Cardiac fibroblast (primary cell): ENCODE results near the gene CACNA1D.

Source experiments
- DNase-seq, 2 donors: peaks; one replicate each; pipeline versions ENCODE4 v3.0.0 to v3.0.0-alpha.2; 2010; ENCODE audit warnings: low read depth in 2 of 2
- H3K4me3 ChIP-seq, 2 donors: replicated peaks in 1 of 2; 1 replicate in 1 of 2; 2 replicates in 1 of 2; pipeline ENCODE4 v1.5.1; 2011; ENCODE audit warnings: low read depth in 2 of 2, low read length in 2 of 2, mild to moderate bottlenecking in 2 of 2, moderate library complexity in 1 of 2
- TF ChIP-seq, protein P1 (sequence below): IDR thresholded peaks from one replicate; pipeline ENCODE4 v1.5.1; 2011; ENCODE audit warnings: low read depth, mild to moderate bottlenecking, low read length, inconsistent platforms

Gene CACNA1D

DNA sequence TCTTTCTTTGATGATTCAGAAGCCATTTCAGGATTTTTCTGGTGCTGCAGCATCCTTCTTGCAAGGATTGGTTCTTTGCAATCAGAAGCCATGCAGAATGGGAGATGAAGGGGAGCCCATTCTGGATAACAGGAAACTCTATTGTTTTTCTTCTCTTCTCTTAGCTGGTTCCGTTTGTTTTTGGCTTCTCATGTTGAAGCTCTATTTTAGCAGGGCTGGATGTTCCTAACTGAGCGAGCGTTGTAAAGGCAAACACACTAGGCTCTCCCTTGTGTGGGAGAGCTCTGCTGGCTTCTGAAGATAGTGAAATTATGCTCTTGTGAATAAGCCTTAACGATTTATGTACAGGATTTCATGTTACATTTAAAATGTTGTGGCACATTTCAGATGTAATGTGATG lies 8.3 kb downstream of the CACNA1D start:
- DNase-seq = no peak
- TF ChIP-seq, protein P1, sequence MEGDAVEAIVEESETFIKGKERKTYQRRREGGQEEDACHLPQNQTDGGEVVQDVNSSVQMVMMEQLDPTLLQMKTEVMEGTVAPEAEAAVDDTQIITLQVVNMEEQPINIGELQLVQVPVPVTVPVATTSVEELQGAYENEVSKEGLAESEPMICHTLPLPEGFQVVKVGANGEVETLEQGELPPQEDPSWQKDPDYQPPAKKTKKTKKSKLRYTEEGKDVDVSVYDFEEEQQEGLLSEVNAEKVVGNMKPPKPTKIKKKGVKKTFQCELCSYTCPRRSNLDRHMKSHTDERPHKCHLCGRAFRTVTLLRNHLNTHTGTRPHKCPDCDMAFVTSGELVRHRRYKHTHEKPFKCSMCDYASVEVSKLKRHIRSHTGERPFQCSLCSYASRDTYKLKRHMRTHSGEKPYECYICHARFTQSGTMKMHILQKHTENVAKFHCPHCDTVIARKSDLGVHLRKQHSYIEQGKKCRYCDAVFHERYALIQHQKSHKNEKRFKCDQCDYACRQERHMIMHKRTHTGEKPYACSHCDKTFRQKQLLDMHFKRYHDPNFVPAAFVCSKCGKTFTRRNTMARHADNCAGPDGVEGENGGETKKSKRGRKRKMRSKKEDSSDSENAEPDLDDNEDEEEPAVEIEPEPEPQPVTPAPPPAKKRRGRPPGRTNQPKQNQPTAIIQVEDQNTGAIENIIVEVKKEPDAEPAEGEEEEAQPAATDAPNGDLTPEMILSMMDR = no peak
- no peak overlapping the region for H3K4me3 ChIP-seq

DNA sequence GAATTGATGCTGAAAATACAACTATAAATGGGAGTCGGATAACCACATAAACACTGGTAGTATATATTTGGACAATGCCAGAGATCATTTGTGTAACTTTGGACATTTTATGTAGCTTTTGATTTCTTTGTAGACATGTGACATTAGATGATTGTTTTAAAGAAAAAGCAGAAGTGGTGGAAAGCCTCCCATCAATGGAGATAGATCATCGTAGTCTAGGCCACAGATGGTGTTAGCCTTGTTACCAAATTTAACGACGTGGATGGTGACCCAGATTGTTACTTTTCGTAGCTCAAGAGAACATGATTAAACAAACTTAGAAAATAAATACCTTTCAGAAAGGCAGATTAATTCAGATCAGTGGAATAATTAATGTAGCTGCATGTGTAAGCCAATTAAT lies 8.8 kb downstream of the CACNA1D start:
- no peak for DNase-seq
- TF ChIP-seq, protein P1 = no peak
- H3K4me3 ChIP-seq = no peak overlapping the region

DNA sequence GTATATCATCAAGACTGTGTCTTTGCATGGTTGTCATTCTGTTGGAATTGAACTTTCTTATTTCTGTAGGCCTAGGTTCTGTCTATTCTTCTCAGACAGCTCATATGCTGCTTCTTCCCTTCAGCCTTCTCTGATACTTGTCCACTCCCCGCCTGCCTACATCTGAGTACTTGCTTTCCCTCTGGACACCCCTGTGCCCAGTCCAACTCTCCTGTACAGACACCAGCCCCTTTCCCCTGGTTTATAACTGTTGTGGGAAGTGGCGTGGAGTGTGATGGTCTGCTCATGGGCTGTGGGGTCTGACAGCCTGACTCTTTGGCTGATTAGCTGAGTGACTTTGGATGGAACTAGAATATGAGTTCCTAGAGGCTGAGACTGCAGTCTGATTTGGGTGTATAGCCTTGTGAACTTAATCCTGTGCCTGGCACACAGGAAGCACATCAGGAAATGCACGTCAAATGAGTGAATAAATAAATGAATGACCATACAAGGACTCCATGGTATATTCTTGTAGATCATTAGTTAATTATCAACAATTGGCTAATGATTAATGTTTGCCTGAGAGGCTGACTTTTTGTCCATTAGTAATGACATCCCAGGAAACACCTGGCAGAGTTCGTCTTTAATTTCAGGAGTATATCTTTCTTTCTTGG lies 11.8 kb downstream of the CACNA1D start:
- H3K4me3 ChIP-seq = no peak overlapping the region
- DNase-seq = no peak
- TF ChIP-seq, protein P1 = no peak

DNA sequence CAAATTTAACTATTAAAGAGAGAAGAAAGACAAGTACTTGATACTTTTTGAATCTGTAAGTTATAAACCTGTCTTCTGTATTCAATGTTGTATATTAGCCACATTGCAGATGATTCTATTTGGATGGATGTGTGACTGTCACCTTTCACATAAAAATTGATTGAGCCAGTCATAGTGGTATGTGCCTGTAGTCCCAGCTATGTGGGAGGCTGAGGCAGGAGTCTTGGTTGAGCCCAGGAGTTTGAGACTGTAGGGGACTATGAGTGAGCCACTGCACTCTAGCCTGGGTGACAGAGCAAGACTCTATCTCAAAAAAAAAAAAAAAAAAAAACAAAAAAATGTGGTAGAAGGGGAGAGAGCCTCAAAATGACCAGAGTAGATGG lies 12.3 kb downstream of the CACNA1D start:
- H3K4me3 ChIP-seq = no peak overlapping the region
- no peak for DNase-seq
- TF ChIP-seq, protein P1 = no peak

DNA sequence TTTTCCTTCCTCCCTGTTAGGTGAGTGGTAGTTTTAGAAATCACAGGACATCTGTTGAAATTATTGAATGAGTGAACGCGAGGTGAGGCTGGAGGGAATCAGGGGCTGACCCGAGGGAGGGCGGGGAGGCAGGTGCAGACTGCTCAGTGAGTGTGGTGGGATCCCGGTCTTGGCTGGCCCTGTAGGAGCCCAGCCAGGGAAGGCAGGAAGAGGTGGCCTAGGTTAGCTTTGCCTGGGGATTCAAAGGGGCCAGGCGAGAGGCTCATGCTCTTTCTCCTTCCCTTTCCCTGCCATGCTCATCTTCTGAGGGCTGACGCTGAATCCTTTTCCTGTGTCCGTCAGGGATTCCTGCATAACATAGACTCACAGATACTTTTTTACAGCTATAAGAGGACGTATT lies 15.1 kb downstream of the CACNA1D start:
- TF ChIP-seq, protein P1 = no peak
- no peak for DNase-seq
- H3K4me3 ChIP-seq = no peak overlapping the region

DNA sequence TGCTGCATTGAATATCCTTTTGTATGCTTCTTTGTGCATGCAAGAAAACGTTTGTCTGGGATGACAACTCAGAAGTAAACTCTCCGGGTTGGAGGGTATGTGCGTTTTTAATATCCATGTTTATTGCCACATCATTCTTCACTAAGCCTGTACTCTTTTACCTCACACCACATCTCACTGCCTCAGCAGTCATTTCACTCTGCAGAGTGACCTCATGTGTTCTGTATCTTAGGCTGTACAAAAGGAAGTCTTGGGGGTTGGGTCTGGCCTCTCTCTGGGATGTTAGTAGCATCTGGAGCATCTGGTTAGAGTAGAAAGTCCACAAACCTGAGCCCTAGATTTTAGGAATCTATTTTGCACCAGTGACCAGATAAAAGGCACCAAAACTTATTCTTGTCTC lies 16.1 kb downstream of the CACNA1D start:
- no peak overlapping the region for H3K4me3 ChIP-seq
- DNase-seq = no peak
- TF ChIP-seq, protein P1 = no peak

DNA sequence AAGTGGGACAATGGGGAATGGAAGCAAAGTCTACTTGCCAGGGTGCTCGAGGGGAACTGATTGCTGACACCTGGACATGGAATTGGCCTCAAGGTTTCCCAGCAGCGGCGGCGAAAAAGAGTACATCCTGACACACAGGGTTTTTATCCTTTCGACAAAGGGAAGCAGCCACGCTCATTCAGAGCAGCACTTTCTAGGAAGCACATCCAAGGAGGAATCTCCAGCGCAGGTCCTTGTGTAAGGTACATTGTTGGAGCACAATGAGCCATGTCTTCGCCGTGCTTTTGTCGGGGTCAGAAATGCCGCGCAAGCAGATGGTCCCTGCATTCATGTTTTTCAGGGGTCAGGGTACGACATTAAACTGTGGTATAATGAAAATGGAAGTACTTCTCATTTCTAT lies 16.8 kb downstream of the CACNA1D start:
- H3K4me3 ChIP-seq = no peak overlapping the region
- TF ChIP-seq, protein P1 = no peak
- no peak for DNase-seq
